Brain microvascular endothelial cell (primary cell): ENCODE data around the gene C10orf120.

Experiments
- DNase-seq: peaks from one replicate; pipeline ENCODE4 v3.0.0-alpha.2; 2020
- H3K27ac ChIP-seq: fragments of 250-450 bp; sonication (Bioruptor Pico); 2 replicates; pipeline ENCODE4 v1.5.1; 2020; ENCODE audit warnings: mild to moderate bottlenecking, moderate library complexity
- H3K27me3 ChIP-seq: fragments of 250-450 bp; sonication (Bioruptor Pico); replicated peaks from 2 replicates; pipeline ENCODE4 v1.5.1; 2020; ENCODE audit warnings: mild to moderate bottlenecking
- H3K36me3 ChIP-seq: fragments of 250-450 bp; sonication (Bioruptor Pico); replicated peaks from 2 replicates; pipeline ENCODE4 v1.5.1; 2020; ENCODE audit warnings: mild to moderate bottlenecking
- H3K4me3 ChIP-seq: 2 replicates; pipeline ENCODE4 v1.5.1; 2011; ENCODE audit warnings: low read depth, mild to moderate bottlenecking, control low read depth, low read length, moderate library complexity
- CTCF ChIP-seq: IDR thresholded peaks from 2 replicates; pipeline ENCODE4 v1.5.1; 2011; ENCODE audit warnings: low read depth, mild to moderate bottlenecking, moderate library complexity, low read length, control low read depth, inconsistent platforms; ENCODE audit errors: missing control alignments
- in situ Hi-C: cut with HindIII; loops from 2 replicates; pipeline ENCODE4 v1.10.0; 2017; ENCODE audit warnings: low sequenced_read_pairs, low pct_ligation_motif_present

C10orf120 gene

GRCh38 chr10:122733931-122734665 lies 34.5 kb upstream of the C10orf120 start:
- Histone ChIP-seq H3K4me3 (no peak overlapping the region), H3K27ac (no peak overlapping the region), H3K36me3 (no peaks in the 10 kb centered on the region), H3K27me3 (no peaks in the 10 kb centered on the region)
- no peak for TF ChIP-seq CTCF
- no peak for DNase-seq
- in situ Hi-C loops: no loop called here

GRCh38 chr10:122733443-122733842 lies 33.8 kb upstream of the C10orf120 start:
- TF ChIP-seq CTCF: no peak
- no peak for DNase-seq
- in situ Hi-C loops: no loop called here
- Histone ChIP-seq H3K36me3 (no peaks in the 10 kb centered on the region), H3K27me3 (no peaks in the 10 kb centered on the region), H3K4me3 (no peak overlapping the region), H3K27ac (no peak overlapping the region)

GRCh38 chr10:122730238-122730637 lies 30.6 kb upstream of the C10orf120 start:
- Histone ChIP-seq H3K27ac (no peak overlapping the region), H3K36me3 (no peaks in the 10 kb centered on the region), H3K27me3 (no peaks in the 10 kb centered on the region), H3K4me3 (no peak overlapping the region)
- in situ Hi-C loops: no loop called here
- no peak for TF ChIP-seq CTCF
- DNase-seq: no peak

- in situ Hi-C loops: no loop called here
- DNase-seq: no peak
- no peaks in the 10 kb centered on the region for H3K36me3 ChIP-seq
- TF ChIP-seq CTCF: no peak
- H3K27me3 ChIP-seq: no peaks in the 10 kb centered on the region
- no peak overlapping the region for H3K27ac ChIP-seq
- H3K4me3 ChIP-seq: no peak overlapping the region
Measured at GRCh38 chr10:122729126-122729525, 29.5 kb upstream of the C10orf120 start.

GRCh38 chr10:122727426-122727825 lies 27.8 kb upstream of the C10orf120 start:
- H3K27me3 ChIP-seq: no peaks in the 10 kb centered on the region
- no peak overlapping the region for H3K4me3 ChIP-seq
- TF ChIP-seq CTCF: no peak
- in situ Hi-C loops: no loop called here
- H3K27ac ChIP-seq: no peak overlapping the region
- no peak for DNase-seq
- no peaks in the 10 kb centered on the region for H3K36me3 ChIP-seq

- H3K4me3 ChIP-seq: no peak overlapping the region
- no peak for TF ChIP-seq CTCF
- H3K27ac ChIP-seq: no peak overlapping the region
- no peaks in the 10 kb centered on the region for H3K27me3 ChIP-seq
- in situ Hi-C loops: no loop called here
- H3K36me3 ChIP-seq: no peaks in the 10 kb centered on the region
- no peak for DNase-seq
Measured at GRCh38 chr10:122725768-122726167, 26.1 kb upstream of the C10orf120 start.
